Measurements from ENCODE around the gene TSPAN13. TPM values are rescaled to one million over a fixed set of nuclear protein-coding genes. Genes with fewer than 3 reads are reported as not detected.
A peak's percentile ranks its signal among the peaks of the same experiment; 100 is the strongest.

TSPAN13 gene
- polyA plus RNA-seq, 2 of the 4 experiments (the other 2 are of a cell fraction) = 9.6 to 40.7 TPM

- TF ChIP-seq REST (IDR thresholded peaks at IDR 0.05) (no peak; the same call in 1 of the 2 replicates), HES2 (IDR thresholded peaks at IDR 0.05) (no peak)
Observed at GRCh38 chr7:16804674-16805439, 51.3 kb downstream of the TSPAN13 start, which contains the start of gene AGR2 (continued).

- peak overlapping the region; percentile 76 to 82 for H3K27ac ChIP-seq
- TF ChIP-seq SREBF2 (IDR thresholded peaks at IDR 0.05) (no peak), USF2 (IDR thresholded peaks at IDR 0.05) (no peak), HEYL (CRISPR knock-in tag; IDR thresholded peaks at IDR 0.05) (no peak), HOXB5 (CRISPR knock-in tag; IDR thresholded peaks at IDR 0.05) (no peak), E2F6 (IDR thresholded peaks at IDR 0.05; ENCODE audit: borderline replicate concordance, low read depth) (no peak), BCL3 (IDR thresholded peaks at IDR 0.05) (no peak), JUN (IDR thresholded peaks at IDR 0.05) (no peak), HES2 (IDR thresholded peaks at IDR 0.05) (no peak), ZC3H11A (IDR thresholded peaks at IDR 0.05) (no peak), PBX3 (IDR thresholded peaks at IDR 0.05) (no peak), REST (IDR thresholded peaks at IDR 0.05) (no peak), RAD21 (conservative IDR thresholded peaks at IDR 0.05 in 1 of 2, IDR thresholded peaks at IDR 0.05 in 1 of 2) (no peak), CHD2 (IDR thresholded peaks at IDR 0.05; ENCODE audit: low read length, partially characterized antibody) (no peak), KDM5A (IDR thresholded peaks at IDR 0.05) (no peak), GATA3 (IDR thresholded peaks at IDR 0.05; ENCODE audit: borderline replicate concordance) (no peak; the same call in 1 of the 2 replicates), HOXB13 (CRISPR knock-in tag; IDR thresholded peaks at IDR 0.05; ENCODE audit: low read depth) (no peak), NR3C1 (IDR thresholded peaks at IDR 0.05) (no peak)
- no peak for FAIRE-seq
- H3K9me3 ChIP-seq = no peaks in the 10 kb centered on the region
- ChIA-PET CTCF (interaction anchor here (1.5 kb wide), 1 partner anchor 42 kb away, joined by 4 read pairs; no protein-coding TSS in a partner anchor), POLR2A (interaction anchor here (0.6 to 2.5 kb wide), 2 partner anchors 36 to 42 kb away, joined by 3 to 14 read pairs; no protein-coding TSS in a partner anchor)
- no peak for ATAC-seq
- WGBS (ENCODE audit: missing lambda C conversion rate) = 5% methylated on average over 3 of the region's 3 CpGs
- peak overlapping the region; percentile 80 for H3K4me2 ChIP-seq
- H3K4me3 ChIP-seq = peak overlapping the region; percentile 48; the same call in 2 of the 3 replicates
- DNase-seq (ENCODE audit: low read depth in 1 of 2, low spot score in 1 of 2) = peak in 1 of 2 experiments; percentile 35
- H3K4me1 ChIP-seq = peaks cover 59% of the 10 kb centered on the region
Observed at GRCh38 chr7:16805441-16805840, 51.9 kb downstream of the TSPAN13 start.

Measured in A549 (cell line).